Calu3 (cell line): ENCODE measurements around the gene ZNF648. TPM values are rescaled to one million over a fixed set of nuclear protein-coding genes. Genes with fewer than 3 reads are reported as not detected.

Source experiments
- Bru-seq: library from RNA; stranded (reverse); fragments of 400-500 nt; gene quantifications from one replicate; lab custom pipeline; 2021; lab: Mats Ljungman, UMichigan
- BruChase-seq, 2 experiments: library from RNA; stranded (reverse); fragments of 400-500 nt; gene quantifications; one replicate each; lab custom pipeline; 2021; lab: Mats Ljungman, UMichigan
- BruUV-seq: library from RNA; stranded (reverse); fragments of 400-500 nt; replicated peaks from 2 replicates; lab custom pipeline; 2021; lab: Mats Ljungman, UMichigan
- CTCF ChIA-PET: fragments of 300-600 bp; sonication (Branson Sonifier 250); formaldehyde crosslinking; loops from one replicate; lab custom pipeline; 2022; ENCODE audit warnings: antibody characterized with exemption; lab: Charles Lee
- DNase-seq: peaks from one replicate; pipeline ENCODE4 v3.0.0; 2022
- H3K27ac Mint-ChIP-seq: one replicate; pipeline ENCODE4 v1.8.0; 2022; ENCODE audit warnings: mixed read lengths; ENCODE audit not compliant: unreplicated experiment
- H3K27me3 Mint-ChIP-seq: one replicate; pipeline ENCODE4 v1.8.0; 2022; ENCODE audit warnings: mixed read lengths; ENCODE audit not compliant: unreplicated experiment
- H3K36me3 Mint-ChIP-seq: one replicate; pipeline ENCODE4 v1.8.0; 2022; ENCODE audit warnings: mild to moderate bottlenecking, moderate library complexity, mixed read lengths; ENCODE audit not compliant: insufficient read depth, unreplicated experiment
- H3K4me1 Mint-ChIP-seq: one replicate; pipeline ENCODE4 v1.8.0; 2022; ENCODE audit warnings: mild to moderate bottlenecking, low read depth, mixed read lengths; ENCODE audit not compliant: unreplicated experiment
- H3K4me3 Mint-ChIP-seq: one replicate; pipeline ENCODE4 v1.8.0; 2022; ENCODE audit warnings: mild to moderate bottlenecking, low read depth, moderate library complexity, mixed read lengths; ENCODE audit not compliant: unreplicated experiment
- H3K9me3 Mint-ChIP-seq: one replicate; pipeline ENCODE4 v1.8.0; 2022; ENCODE audit warnings: low read depth, mixed read lengths; ENCODE audit not compliant: unreplicated experiment
- intact Hi-C: fragments of 100-400 bp; cut with micrococcal nuclease; formaldehyde crosslinking; loops from one replicate; pipeline ENCODE4 v1.10.0; 2022; ENCODE audit not compliant: unreplicated experiment
- long read RNA-seq: library from polyadenylated mRNA; stranded (forward); transcript quantifications from one replicate; pipeline ENCODE4 v2.0.0, GENCODE V29; 2022
- total RNA-seq: library from RNA; stranded (reverse); gene quantifications from 2 replicates; pipeline ENCODE4 v1.2.3, GENCODE V29; 2022
- TF ChIP-seq, protein P1 (sequence below): fragments of 200-600 bp; IDR thresholded peaks from one replicate; pipeline ENCODE4 v1.8.0; 2022; ENCODE audit warnings: antibody characterized with exemption; ENCODE audit not compliant: unreplicated experiment

The ZNF648 gene, protein sequence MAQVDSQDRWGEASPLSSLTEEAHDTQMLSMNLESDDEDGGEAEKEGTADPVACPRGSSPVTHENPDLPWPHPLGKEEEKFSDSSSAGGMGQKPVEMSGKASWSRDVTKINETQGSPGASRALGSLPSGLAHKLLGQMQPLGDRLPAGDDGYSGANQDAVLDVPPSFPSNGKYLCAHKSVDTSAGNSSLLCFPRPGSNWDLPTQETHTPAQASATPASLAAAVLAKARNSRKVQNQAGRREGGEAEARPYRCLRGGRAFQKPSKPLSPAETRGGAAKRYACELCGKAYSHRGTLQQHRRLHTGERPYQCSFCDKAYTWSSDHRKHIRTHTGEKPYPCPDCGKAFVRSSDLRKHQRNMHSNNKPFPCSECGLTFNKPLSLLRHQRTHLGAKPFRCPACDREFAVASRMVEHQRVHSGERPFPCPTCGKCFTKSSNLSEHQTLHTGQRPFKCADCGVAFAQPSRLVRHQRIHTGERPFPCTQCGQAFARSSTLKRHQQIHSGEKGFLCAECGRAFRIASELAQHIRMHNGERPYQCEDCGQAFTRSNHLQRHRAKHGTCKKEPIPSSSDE
- 0.17 TPM in 1 of 2 replicates, not detected in the other for total RNA-seq
- percentile 9 among the genes with signal in this experiment for Bru-seq, nascent RNA
- not detected for BruChase-seq, experiment 1, labeled RNA remaining after a 6-hour chase
- percentile 20 among the genes with signal in this experiment for BruChase-seq, experiment 2, labeled RNA remaining after a 2-hour chase
- long read RNA-seq: 0 reads

DNA sequence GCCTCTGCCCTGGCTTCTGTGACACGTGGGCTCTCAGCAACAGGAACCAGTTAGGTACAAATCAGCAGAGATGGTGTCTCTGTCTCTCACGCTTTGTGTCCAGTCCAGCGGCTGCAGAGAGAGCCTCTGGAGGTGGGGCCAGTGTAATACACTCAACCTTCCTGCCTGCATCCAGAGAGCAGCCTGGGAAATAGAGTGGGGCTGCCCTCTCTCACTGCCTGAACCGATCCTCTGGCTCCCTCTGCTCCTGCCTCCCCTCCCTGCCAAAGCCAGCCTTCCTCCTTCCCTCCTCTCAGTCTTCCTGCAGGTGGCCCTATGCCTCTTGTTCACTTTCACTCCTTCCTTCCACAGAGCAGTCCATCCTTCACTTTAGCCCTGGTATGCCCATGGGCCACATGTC is at the start of gene ZNF648:
Gene ZNF648, minus strand, starts transcription at position 119 of the 400 bp plus-strand sequence. CDS start 3,702 bp downstream, outside the sequence.
- Mint-ChIP-seq H3K4me1 (no peaks in the 10 kb centered on the region), H3K36me3 (no peaks in the 10 kb centered on the region), H3K27me3 (peaks cover 67% of the 10 kb centered on the region), H3K27ac (no peak within 1 kb of the TSS), H3K4me3 (no peak within 1 kb of the TSS), H3K9me3 (no peaks in the 10 kb centered on the region)
- intact Hi-C loops: no loop called here
- TF ChIP-seq, protein P1, sequence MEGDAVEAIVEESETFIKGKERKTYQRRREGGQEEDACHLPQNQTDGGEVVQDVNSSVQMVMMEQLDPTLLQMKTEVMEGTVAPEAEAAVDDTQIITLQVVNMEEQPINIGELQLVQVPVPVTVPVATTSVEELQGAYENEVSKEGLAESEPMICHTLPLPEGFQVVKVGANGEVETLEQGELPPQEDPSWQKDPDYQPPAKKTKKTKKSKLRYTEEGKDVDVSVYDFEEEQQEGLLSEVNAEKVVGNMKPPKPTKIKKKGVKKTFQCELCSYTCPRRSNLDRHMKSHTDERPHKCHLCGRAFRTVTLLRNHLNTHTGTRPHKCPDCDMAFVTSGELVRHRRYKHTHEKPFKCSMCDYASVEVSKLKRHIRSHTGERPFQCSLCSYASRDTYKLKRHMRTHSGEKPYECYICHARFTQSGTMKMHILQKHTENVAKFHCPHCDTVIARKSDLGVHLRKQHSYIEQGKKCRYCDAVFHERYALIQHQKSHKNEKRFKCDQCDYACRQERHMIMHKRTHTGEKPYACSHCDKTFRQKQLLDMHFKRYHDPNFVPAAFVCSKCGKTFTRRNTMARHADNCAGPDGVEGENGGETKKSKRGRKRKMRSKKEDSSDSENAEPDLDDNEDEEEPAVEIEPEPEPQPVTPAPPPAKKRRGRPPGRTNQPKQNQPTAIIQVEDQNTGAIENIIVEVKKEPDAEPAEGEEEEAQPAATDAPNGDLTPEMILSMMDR: no peak
- CTCF ChIA-PET: no interaction called here
- BruUV-seq: no TSS peak
- peak; percentile 16 for DNase-seq

DNA sequence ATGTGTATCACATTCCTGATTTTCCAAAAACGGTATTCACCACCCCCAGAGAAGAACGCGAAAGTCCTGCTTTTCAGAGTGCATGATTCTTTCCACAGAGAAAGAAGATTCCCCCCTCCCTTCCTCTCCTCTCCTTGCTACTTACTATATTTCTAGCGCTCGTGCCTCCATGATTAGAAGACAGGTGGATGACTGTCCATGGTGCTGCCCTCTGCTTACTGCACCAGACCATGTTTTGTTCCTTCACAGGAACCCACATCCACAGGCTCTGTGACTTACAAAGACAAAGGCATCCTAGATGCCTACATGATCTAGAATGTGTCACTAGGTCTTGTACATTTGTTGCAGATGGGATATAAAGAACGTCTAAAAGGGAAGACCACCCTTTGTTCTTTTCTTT is 49.1 kb upstream of the ZNF648 start:
- peaks cover 6% of the 10 kb centered on the region for H3K9me3 Mint-ChIP-seq
- no peak overlapping the region for H3K4me3 Mint-ChIP-seq
- intact Hi-C loops: no loop called here
- DNase-seq: no peak
- no peak overlapping the region for H3K27ac Mint-ChIP-seq
- no TSS peak for BruUV-seq
- no peaks in the 10 kb centered on the region for H3K27me3 Mint-ChIP-seq
- TF ChIP-seq, protein P1: no peak
- no peaks in the 10 kb centered on the region for H3K36me3 Mint-ChIP-seq
- H3K4me1 Mint-ChIP-seq: peaks cover 25% of the 10 kb centered on the region
- CTCF ChIA-PET: no interaction called here

DNA sequence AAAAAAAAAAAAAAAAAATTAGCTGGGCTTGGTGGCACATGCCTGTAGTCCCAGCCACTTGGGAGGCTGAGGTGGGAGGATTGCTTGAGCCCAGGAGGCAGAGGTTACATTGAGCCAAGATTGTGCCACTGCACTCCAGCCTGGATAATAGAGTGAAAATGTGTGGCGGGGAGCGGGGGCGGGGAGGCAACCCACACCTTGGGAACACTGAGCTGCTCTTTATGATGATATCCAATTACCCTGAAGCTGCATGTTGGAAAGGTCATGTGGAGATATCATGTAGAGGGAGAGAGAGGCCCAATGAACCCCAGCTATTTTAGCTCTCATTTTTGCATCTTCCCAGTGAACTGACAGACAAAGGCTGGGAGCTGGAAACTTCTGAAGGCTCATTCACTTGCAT is 48.3 kb upstream of the ZNF648 start:
- Mint-ChIP-seq H3K36me3 (no peaks in the 10 kb centered on the region), H3K4me3 (no peak overlapping the region), H3K27me3 (no peaks in the 10 kb centered on the region), H3K9me3 (peaks cover 6% of the 10 kb centered on the region), H3K27ac (no peak overlapping the region), H3K4me1 (peaks cover 34% of the 10 kb centered on the region)
- no TSS peak for BruUV-seq
- intact Hi-C loops: no loop called here
- no peak for DNase-seq
- TF ChIP-seq, protein P1: no peak
- CTCF ChIA-PET: no interaction called here

DNA sequence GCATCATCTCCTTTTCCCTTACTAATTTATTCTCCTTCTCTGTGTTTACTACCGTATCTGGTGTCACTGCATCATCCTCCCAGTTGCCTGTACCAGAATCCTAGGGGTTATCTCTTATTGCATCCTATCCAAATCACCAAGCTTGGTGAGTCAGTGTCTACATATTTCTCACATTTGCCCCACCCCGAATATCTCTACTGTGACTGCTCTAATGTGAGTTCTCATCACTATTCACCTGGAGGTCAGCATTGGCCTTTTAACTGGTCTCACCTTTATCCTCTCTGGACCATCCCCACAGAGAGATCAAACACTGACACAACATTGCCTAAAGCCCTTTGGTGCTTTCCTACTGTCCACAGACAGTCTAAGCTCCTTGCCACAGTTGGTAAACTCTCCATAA is 45.7 kb upstream of the ZNF648 start:
- peaks cover 49% of the 10 kb centered on the region for H3K4me1 Mint-ChIP-seq
- CTCF ChIA-PET: interaction anchor here (0.9 kb wide), 1 partner anchor 26 kb away, joined by 3 read pairs; no protein-coding TSS in a partner anchor
- DNase-seq: peak; percentile 10
- BruUV-seq: no TSS peak
- H3K9me3 Mint-ChIP-seq: peaks cover 6% of the 10 kb centered on the region
- TF ChIP-seq, protein P1: no peak
- no peaks in the 10 kb centered on the region for H3K27me3 Mint-ChIP-seq
- no peak overlapping the region for H3K4me3 Mint-ChIP-seq
- intact Hi-C loops: no loop called here
- H3K27ac Mint-ChIP-seq: no peak overlapping the region
- no peaks in the 10 kb centered on the region for H3K36me3 Mint-ChIP-seq
